IMR-90 (cell line): ENCODE results near the gene TUBB4A. TPM values are rescaled to one million over a fixed set of nuclear protein-coding genes. Genes with fewer than 3 reads are reported as not detected.

Experiments
- BHLHE40 ChIP-seq: fragments of 150-350 bp; IDR thresholded peaks from 2 replicates; pipeline ENCODE4 v1.6.1; 2016; ENCODE audit warnings: mild to moderate bottlenecking, low read depth, low read length
- CTCF ChIP-seq: conservative IDR thresholded peaks from 2 replicates; pipeline ENCODE4 v1.5.1; 2012; ENCODE audit warnings: mild to moderate bottlenecking, low read depth, low read length, improper control_type of control experiment
- RFX5 ChIP-seq: IDR thresholded peaks from 2 replicates; pipeline ENCODE4 v1.8.0; 2012; ENCODE audit warnings: low read depth, mild to moderate bottlenecking, low read length, moderate library complexity
- polyA plus RNA-seq, 3 experiments: library from polyadenylated mRNA; depleted of rRNA; stranded (reverse); fragments of >200 nt; gene quantifications; 2 replicates each; pipeline ENCODE4 v1.2.3, GENCODE V29; 2012; ENCODE audit warnings: low replicate concordance in 1 of 3
- total RNA-seq: library from RNA; depleted of rRNA; stranded (reverse); fragments of >200 nt; gene quantifications from 2 replicates; pipeline ENCODE4 v1.2.3, GENCODE V29; 2012

The TUBB4A gene
- total and polyA plus RNA-seq, 2 of the 4 experiments (the other 2 are of a cell fraction), result not detected

DNA sequence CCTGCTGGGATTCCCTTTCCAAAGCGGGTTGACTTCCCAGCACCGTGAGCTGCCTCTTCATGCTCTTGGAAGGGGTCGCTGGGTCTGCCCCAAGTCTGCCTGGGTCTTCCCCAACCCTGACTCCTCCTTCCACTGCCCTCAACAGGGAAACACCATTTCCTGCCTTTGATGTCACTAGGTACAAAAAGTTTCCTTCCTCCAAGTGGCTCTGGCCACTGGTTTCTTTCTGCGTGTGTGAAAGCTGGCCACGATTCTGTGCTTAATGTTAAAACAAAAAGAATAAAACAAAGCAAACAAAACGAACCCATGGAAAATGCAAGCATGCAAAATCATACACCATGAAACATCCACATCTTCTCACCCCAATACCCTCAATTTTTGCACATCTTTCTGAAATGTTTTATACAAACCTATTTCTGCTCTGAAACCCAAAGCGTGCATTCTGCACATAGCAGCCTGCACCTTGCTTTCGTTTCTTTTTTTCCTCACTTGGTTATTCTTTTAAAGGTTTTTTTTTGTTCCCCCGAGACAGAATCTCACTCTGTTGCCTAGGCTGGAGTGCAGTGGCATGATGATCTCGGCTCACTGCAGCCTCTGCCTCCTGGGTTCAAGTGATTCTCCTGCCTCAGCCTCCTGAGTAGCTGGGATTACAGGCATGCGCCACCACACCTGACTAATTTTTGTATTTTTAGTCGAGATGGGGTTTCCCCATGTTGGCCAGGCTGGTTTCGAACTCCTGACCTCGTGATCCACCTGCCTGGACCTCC is 16.2 kb upstream of the TUBB4A start (continued):
- TF ChIP-seq RFX5, result no peak
- no peak for TF ChIP-seq BHLHE40
- TF ChIP-seq CTCF, result no peak
